Activated naive CD4-positive, alpha-beta T cell treated with anti-CD3 and anti-CD28 coated beads, Interleukin-2, amount 10 ng/mL, durations not matched to agents 7 days and 5 days (primary cell): ENCODE results near the gene PDRG1.
"Not testable (repeated sequence)": the region's sequence is repeated elsewhere in the genome, so short reads cannot be mapped to it uniquely, and the experiment has no call there.

Experiments used
- CTCF ChIA-PET: fragments of 350-600 bp; sonication (Branson Sonifier 250); formaldehyde crosslinking; loops from one replicate; lab custom pipeline; 2021; ENCODE audit warnings: antibody characterized with exemption; lab: Charles Lee
- DNase-seq: peaks from one replicate; pipeline ENCODE4 v3.0.0-alpha.2; 2020
- H3K27ac Mint-ChIP-seq: one replicate; pipeline ENCODE4 v1.8.0; 2021; ENCODE audit warnings: mild to moderate bottlenecking, moderate library complexity, mixed read lengths
- H3K27me3 Mint-ChIP-seq: one replicate; pipeline ENCODE4 v1.8.0; 2021; ENCODE audit warnings: mild to moderate bottlenecking, mixed read lengths
- H3K36me3 Mint-ChIP-seq: one replicate; pipeline ENCODE4 v1.8.0; 2021; ENCODE audit warnings: mixed read lengths
- H3K4me1 Mint-ChIP-seq: one replicate; pipeline ENCODE4 v1.8.0; 2021; ENCODE audit warnings: mixed read lengths
- H3K4me3 Mint-ChIP-seq: one replicate; pipeline ENCODE4 v1.8.0; 2021; ENCODE audit warnings: mild to moderate bottlenecking, moderate library complexity, mixed read lengths
- H3K9me3 Mint-ChIP-seq: one replicate; pipeline ENCODE4 v1.8.0; 2021; ENCODE audit warnings: mixed read lengths

The PDRG1 gene

DNA sequence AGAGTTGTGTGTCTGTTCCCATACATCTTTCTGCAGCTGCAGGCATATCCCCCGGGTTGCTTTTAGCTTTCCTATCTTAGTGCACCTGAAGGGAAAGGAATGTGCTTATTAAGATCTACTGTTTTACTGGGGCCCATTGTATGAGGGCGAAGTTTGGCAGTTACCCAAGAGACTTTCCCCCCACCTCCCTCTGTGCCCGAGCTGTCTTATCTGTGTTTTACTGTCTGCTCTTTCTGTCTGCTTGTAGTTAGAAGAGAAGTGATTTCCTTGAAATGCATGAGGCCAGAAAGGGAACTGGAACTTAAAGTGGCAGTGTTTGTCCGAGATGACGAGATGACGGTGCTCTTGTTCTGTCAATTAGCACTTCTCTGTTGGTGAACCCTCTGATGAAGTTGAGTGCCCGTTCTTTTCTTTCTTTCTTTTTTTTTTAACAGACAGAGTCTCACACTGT, 33.9 kb downstream of the PDRG1 start:
- not testable (repeated sequence) for H3K9me3 Mint-ChIP-seq, H3K4me3 Mint-ChIP-seq
- CTCF ChIA-PET = interaction anchor here (2.5 kb wide), 1 partner anchor 71 kb away, joined by 6 read pairs; no protein-coding TSS in a partner anchor

DNA sequence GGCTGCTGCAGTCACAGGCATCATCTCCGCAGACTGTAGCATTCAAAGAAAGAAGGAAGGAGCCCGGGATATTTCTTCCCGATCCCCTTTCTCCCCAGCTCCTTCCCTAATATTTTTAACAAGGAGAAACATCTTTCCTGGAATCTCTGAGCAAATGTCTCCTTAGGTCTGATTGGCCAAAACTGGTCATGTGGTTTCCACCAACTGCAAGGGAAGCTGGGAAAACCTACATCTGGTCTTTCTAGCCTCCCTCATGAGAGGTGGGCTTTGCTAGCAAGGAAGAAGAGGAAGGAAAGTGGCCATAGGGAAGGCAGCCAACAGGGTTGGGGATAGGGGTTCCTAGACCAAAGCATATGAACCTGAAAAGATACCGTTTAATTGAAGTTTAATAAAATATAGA, 35.1 kb downstream of the PDRG1 start:
- CTCF ChIA-PET = no interaction called here
- Mint-ChIP-seq H3K27me3 (peaks cover 33% of the 10 kb centered on the region), H3K36me3 (no peaks in the 10 kb centered on the region), H3K4me3 (no peak overlapping the region), H3K27ac (no peak overlapping the region), H3K9me3 (no peaks in the 10 kb centered on the region), H3K4me1 (no peaks in the 10 kb centered on the region)
- no peak for DNase-seq

More for the DNA sequence above, 33.9 kb downstream of the PDRG1 start:
- not testable (repeated sequence) for DNase-seq, H3K4me1 Mint-ChIP-seq, H3K27ac Mint-ChIP-seq, H3K36me3 Mint-ChIP-seq
- H3K27me3 Mint-ChIP-seq = peaks cover 30% of the 10 kb centered on the region

- Mint-ChIP-seq H3K36me3 (no peaks in the 10 kb centered on the region), H3K27ac (no peak overlapping the region), H3K4me3 (no peak overlapping the region), H3K4me1 (no peaks in the 10 kb centered on the region), H3K27me3 (peaks cover 30% of the 10 kb centered on the region), H3K9me3 (no peaks in the 10 kb centered on the region)
- CTCF ChIA-PET = no interaction called here
- DNase-seq = no peak
These were observed 36.2 kb downstream of the PDRG1 start for GRCh38 chr20:31915491-31916280.

DNA sequence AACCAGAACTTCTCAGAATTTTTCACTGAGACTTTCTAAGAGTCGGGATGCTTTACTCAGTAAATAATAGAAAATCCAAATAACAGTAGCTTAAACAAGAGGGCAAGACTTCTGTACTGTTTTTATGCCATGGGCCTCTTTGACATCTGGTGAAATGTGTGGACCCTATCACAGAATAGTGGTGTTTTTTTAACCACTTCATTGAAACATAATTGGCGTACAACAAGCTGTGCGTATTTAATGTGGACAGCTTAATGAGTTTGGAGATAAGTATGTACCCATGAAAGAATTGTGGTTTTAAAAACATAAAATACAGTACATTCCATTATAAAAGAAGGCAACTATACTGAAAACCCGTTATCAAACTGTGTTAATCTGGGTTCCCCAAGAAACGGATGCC, 37.7 kb downstream of the PDRG1 start:
- H3K9me3 Mint-ChIP-seq = no peaks in the 10 kb centered on the region
- no peak overlapping the region for H3K4me3 Mint-ChIP-seq
- no peaks in the 10 kb centered on the region for H3K36me3 Mint-ChIP-seq
- DNase-seq = no peak
- peaks cover 24% of the 10 kb centered on the region for H3K27me3 Mint-ChIP-seq
- H3K4me1 Mint-ChIP-seq = no peaks in the 10 kb centered on the region
- CTCF ChIA-PET = interaction anchor here (1.7 kb wide), 1 partner anchor 11 kb away, joined by 4 read pairs; no protein-coding TSS in a partner anchor
- no peak overlapping the region for H3K27ac Mint-ChIP-seq

DNA sequence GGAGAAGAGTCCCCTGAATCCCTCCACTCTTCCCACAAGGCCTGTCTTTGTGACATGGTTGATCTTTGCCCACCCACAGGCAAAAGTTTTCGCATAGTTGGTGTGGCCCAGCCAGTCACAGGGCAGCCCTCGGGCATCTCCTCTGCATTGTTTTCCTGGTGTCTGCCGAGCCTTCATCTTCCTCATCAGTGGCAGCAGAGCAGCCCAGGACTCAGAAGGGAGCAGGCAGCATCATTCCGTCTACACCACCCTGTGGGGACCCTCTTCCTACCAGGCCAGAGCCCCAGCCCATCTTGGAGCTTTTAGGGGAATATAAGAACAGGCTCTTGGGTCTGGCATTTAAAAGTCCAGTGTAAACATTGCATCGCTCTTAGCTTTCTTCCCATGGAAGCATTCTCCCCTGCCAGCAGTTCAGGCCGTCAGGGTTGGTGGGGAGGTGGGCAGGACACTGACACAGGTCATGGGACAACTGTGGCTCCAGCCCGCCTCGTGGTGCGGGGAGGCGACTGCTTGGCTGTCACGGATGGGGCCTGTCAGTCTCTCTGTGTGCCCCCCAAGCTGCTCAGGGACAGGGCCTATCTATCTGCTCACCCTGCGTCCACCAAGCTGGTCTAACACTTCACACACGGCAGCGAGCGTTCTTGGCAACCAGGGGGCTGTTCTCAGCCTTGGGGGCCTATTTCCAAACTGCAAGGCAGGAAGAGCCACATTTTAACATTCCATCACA, 38.3 kb downstream of the PDRG1 start:
- Mint-ChIP-seq H3K9me3 (no peaks in the 10 kb centered on the region), H3K36me3 (no peaks in the 10 kb centered on the region), H3K4me1 (no peaks in the 10 kb centered on the region), H3K27ac (no peak overlapping the region), H3K4me3 (no peak overlapping the region), H3K27me3 (peaks cover 18% of the 10 kb centered on the region)
- CTCF ChIA-PET = interaction anchor here (1.7 kb wide), 1 partner anchor 10 kb away, joined by 4 read pairs; no protein-coding TSS in a partner anchor
- no peak for DNase-seq

DNA sequence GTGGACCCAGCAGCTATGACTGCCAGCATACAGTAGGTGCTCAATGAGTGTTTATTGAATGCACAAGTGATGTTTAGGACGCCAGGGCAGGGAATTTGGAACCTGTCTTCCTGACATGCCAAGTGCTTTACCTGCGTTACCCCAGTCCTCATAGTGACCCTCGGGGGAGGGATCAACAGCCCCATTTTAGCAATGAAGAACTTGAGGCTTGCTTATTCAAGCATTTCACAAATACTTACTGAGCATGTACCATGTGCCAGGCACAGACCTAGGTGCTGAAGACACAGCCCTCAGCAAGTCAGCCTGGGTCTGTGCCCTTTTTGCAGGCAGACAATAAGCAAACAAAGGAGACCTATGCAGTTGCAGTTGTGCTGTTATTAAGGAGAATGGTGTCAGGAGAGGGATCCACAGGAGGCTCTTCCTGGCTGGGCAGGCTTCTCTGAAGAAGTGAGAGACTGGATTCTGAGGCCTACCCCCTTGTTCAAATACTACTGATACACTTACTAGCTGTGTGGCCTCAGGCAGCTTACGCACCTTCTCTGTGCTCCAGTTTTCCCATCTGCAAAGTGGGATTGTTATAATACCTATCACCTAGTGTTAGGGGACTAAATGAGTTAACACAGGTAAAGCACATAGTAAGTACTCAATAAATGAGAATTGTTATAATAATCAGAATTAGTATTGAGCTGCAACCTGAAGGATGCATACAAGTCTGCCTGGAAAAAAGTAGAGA, 41.6 kb downstream of the PDRG1 start:
- H3K36me3 Mint-ChIP-seq = no peaks in the 10 kb centered on the region
- peaks cover 11% of the 10 kb centered on the region for H3K27me3 Mint-ChIP-seq
- no peak overlapping the region for H3K4me3 Mint-ChIP-seq
- DNase-seq = no peak
- H3K4me1 Mint-ChIP-seq = no peaks in the 10 kb centered on the region
- H3K27ac Mint-ChIP-seq = no peak overlapping the region
- H3K9me3 Mint-ChIP-seq = no peaks in the 10 kb centered on the region
- CTCF ChIA-PET = no interaction called here

DNA sequence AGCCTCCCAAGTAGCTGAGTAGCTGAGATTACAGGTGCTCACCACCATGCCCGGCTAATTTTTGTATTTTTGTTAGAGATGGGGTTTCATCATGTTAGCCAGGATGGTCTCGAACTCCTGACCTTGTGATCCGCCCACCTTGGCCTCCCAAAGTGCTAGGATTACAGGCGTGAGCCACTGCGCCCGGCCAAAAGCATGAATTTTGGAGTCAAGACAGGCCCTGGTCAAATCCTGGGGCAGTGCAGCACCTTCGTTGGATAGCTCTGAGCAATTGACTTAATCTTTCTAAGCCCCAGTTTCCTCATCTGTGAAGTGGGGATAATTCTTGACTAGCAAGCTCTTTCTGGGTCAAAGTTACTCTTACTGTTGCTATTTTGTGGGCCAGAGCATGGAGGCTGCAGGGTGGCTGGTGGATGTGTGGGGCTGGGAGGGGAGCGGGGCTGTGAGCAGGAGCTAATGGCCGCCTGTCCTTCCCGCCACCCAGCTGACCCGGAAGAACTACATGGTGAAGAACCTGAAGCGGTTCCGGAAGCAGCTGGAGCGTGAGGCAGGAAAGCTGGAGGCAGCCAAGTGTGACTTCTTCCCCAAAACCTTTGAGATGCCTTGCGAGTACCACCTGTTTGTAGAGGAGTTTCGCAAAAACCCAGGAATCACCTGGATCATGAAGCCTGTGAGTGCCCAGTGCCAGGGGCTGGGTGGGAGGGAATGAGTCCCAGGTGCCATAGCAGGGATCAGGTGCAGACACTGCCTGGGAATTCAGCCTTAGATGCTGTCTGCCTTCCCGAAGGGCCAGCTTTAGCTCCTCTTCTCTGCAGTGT, 42.4 kb downstream of the PDRG1 start:
- H3K27ac Mint-ChIP-seq = no peak overlapping the region
- H3K4me3 Mint-ChIP-seq = no peak overlapping the region
- CTCF ChIA-PET = no interaction called here
- H3K36me3 Mint-ChIP-seq = no peaks in the 10 kb centered on the region
- peaks cover 11% of the 10 kb centered on the region for H3K27me3 Mint-ChIP-seq
- no peak for DNase-seq
- no peaks in the 10 kb centered on the region for H3K4me1 Mint-ChIP-seq
- no peaks in the 10 kb centered on the region for H3K9me3 Mint-ChIP-seq

GRCh38 chr20:31908424-31908823, 43.4 kb downstream of the PDRG1 start:
- H3K36me3 Mint-ChIP-seq = no peaks in the 10 kb centered on the region
- DNase-seq = no peak
- CTCF ChIA-PET = no interaction called here
- H3K4me1 Mint-ChIP-seq = no peaks in the 10 kb centered on the region
- H3K9me3 Mint-ChIP-seq = no peaks in the 10 kb centered on the region
- H3K27ac Mint-ChIP-seq = no peak overlapping the region
- H3K4me3 Mint-ChIP-seq = no peak overlapping the region
- H3K27me3 Mint-ChIP-seq = peaks cover 11% of the 10 kb centered on the region

- H3K36me3 Mint-ChIP-seq = no peaks in the 10 kb centered on the region
- H3K9me3 Mint-ChIP-seq = no peaks in the 10 kb centered on the region
- CTCF ChIA-PET = no interaction called here
- peaks cover 11% of the 10 kb centered on the region for H3K27me3 Mint-ChIP-seq
- no peak for DNase-seq
- no peaks in the 10 kb centered on the region for H3K4me1 Mint-ChIP-seq
- no peak overlapping the region for H3K4me3 Mint-ChIP-seq
- H3K27ac Mint-ChIP-seq = no peak overlapping the region
These were observed 43.8 kb downstream of the PDRG1 start for GRCh38 chr20:31908016-31908415.

DNA sequence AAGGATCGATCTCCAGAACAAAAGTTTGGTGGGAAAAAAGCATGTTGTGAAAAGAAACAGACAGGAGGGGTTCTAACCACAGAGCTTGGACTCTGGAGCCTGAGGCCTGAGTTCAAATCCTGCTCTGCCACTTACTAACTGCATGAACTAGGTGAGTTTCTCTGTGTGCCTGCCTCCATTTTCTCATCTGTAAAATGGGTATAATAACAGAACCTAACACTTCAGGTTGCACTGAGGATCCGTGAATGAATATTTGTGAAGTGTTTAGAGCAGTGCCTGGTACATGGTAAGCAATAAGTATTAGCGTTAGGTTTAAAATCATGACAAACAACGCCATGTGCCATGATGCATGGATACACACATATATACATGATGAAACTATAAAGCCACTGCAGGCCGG, 44.8 kb downstream of the PDRG1 start:
- H3K9me3 Mint-ChIP-seq = no peaks in the 10 kb centered on the region
- H3K27ac Mint-ChIP-seq = no peak overlapping the region
- no peaks in the 10 kb centered on the region for H3K36me3 Mint-ChIP-seq
- DNase-seq = no peak
- peaks cover 8% of the 10 kb centered on the region for H3K27me3 Mint-ChIP-seq
- CTCF ChIA-PET = no interaction called here
- no peaks in the 10 kb centered on the region for H3K4me1 Mint-ChIP-seq
- H3K4me3 Mint-ChIP-seq = no peak overlapping the region

- CTCF ChIA-PET = interaction anchor here (0.7 kb wide), 1 partner anchor 27 kb away, joined by 4 read pairs; no protein-coding TSS in a partner anchor
- no peaks in the 10 kb centered on the region for H3K4me1 Mint-ChIP-seq
- H3K27ac Mint-ChIP-seq = no peak overlapping the region
- peaks cover 8% of the 10 kb centered on the region for H3K27me3 Mint-ChIP-seq
- H3K36me3 Mint-ChIP-seq = no peaks in the 10 kb centered on the region
- H3K9me3 Mint-ChIP-seq = no peaks in the 10 kb centered on the region
- no peak overlapping the region for H3K4me3 Mint-ChIP-seq
- no peak for DNase-seq
These were observed 45.8 kb downstream of the PDRG1 start for GRCh38 chr20:31906001-31906400.

GRCh38 chr20:31903627-31904386, 48.0 kb downstream of the PDRG1 start:
- H3K36me3 Mint-ChIP-seq = no peaks in the 10 kb centered on the region
- CTCF ChIA-PET = interaction anchor here (1.2 kb wide), 1 partner anchor 10 kb away, joined by 4 read pairs; no protein-coding TSS in a partner anchor
- H3K27me3 Mint-ChIP-seq = no peaks in the 10 kb centered on the region
- no peak overlapping the region for H3K27ac Mint-ChIP-seq
- no peak for DNase-seq
- no peak overlapping the region for H3K4me3 Mint-ChIP-seq
- no peaks in the 10 kb centered on the region for H3K4me1 Mint-ChIP-seq
- no peaks in the 10 kb centered on the region for H3K9me3 Mint-ChIP-seq

- H3K4me3 Mint-ChIP-seq = no peak overlapping the region
- no peak overlapping the region for H3K27ac Mint-ChIP-seq
- no peak for DNase-seq
- H3K9me3 Mint-ChIP-seq = no peaks in the 10 kb centered on the region
- no peaks in the 10 kb centered on the region for H3K36me3 Mint-ChIP-seq
- no peaks in the 10 kb centered on the region for H3K4me1 Mint-ChIP-seq
- peaks cover 3% of the 10 kb centered on the region for H3K27me3 Mint-ChIP-seq
- CTCF ChIA-PET = no interaction called here
These were observed 50.2 kb downstream of the PDRG1 start for GRCh38 chr20:31901615-31902014.
